ENCODE measurements around the gene VANGL1. TPM values are rescaled to one million over a fixed set of nuclear protein-coding genes. Genes with fewer than 3 reads are reported as not detected.

The VANGL1 gene
- 14.1 and 14.3 TPM in 2 replicates for total RNA-seq

GRCh38 chr1:115641762-115642167, at the start of gene VANGL1:
Gene VANGL1 (plus strand): TSS chr1:115641970. CDS start chr1:115651414, 9,444 bp downstream.

Small RNA genes lying within 50 kb of the gene (small RNA-seq; reads per million reads assigned to genes)
- gene RF00406 (7.0 reads per million, percentile 85 among the genes with 10 or more reads in this experiment), gene RN7SL420P (not detected)

Other genes with a start within 250 kb of the VANGL1 start
- gene CASQ2, start 126.7 kb downstream of the VANGL1 start, total RNA-seq, result not detected in 2 replicates
- not detected in 2 replicates for gene NHLH2, start 199.2 kb downstream of the VANGL1 start, total RNA-seq

Data from hair follicle dermal papilla cell (primary cell).